Neural crest cell (in vitro differentiated cells): Measurements from ENCODE around the gene RAB6B. TPM values are rescaled to one million over a fixed set of nuclear protein-coding genes. Genes with fewer than 3 reads are reported as not detected.

ENCODE experiments used
- DNase-seq: peaks from one replicate; pipeline ENCODE4 v3.0.0; 2021; ENCODE audit warnings: low read depth, mixed read lengths, low spot score
- H3K27ac Mint-ChIP-seq: one replicate; pipeline ENCODE4 v1.8.0; 2021; ENCODE audit warnings: mild to moderate bottlenecking, mixed read lengths; ENCODE audit not compliant: unreplicated experiment
- H3K27me3 Mint-ChIP-seq: 2 replicates; pipeline ENCODE4 v1.8.0; 2021; ENCODE audit warnings: low read depth, mild to moderate bottlenecking, mixed read lengths
- H3K36me3 Mint-ChIP-seq: 2 replicates; pipeline ENCODE4 v1.8.0; 2021; ENCODE audit warnings: low read depth, mild to moderate bottlenecking, mixed read lengths
- H3K4me1 Mint-ChIP-seq: 2 replicates; pipeline ENCODE4 v1.8.0; 2021; ENCODE audit warnings: mixed read lengths
- H3K4me3 Mint-ChIP-seq: one replicate; pipeline ENCODE4 v1.8.0; 2021; ENCODE audit warnings: mild to moderate bottlenecking, mixed read lengths
- H3K9me3 Mint-ChIP-seq: 2 replicates; pipeline ENCODE4 v1.8.0; 2021; ENCODE audit warnings: mixed read lengths
- total RNA-seq: library from RNA; stranded (reverse); gene quantifications from 2 replicates; pipeline ENCODE4 v1.2.1, GENCODE V29; 2021
- TF ChIP-seq, protein P1 (sequence below): fragments of 200-600 bp; sonication (generic); conservative IDR thresholded peaks from 2 replicates; pipeline ENCODE4 v1.5.0; 2021; ENCODE audit warnings: antibody characterized with exemption, mild to moderate bottlenecking

RAB6B gene
- total RNA-seq, 1 donor from 2014 or later: 15.5 TPM

DNA sequence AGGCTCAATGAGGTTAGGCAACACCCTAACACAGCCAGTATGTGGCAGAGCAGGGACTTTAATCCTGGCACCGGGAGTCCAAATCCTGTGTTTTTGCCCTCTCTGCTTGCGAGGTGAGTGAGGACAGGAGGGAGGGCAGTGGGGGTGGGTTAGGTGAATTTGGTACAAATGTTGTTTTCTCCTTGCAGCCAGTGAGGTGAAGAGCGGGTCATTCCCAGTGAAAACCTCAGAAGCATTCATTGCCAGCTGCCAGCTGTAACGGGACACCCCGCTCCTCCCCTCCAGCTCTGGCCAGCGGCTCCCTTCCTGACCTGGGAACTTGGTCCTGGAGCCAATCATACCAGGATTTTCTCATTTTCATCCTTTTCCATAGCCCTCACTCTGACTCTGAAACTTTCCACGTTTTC lies 45.7 kb upstream of the RAB6B start:
- Mint-ChIP-seq H3K27me3 (peaks cover 1% of the 10 kb centered on the region), H3K36me3 (no peaks in the 10 kb centered on the region), H3K27ac (no peak overlapping the region), H3K4me3 (no peak overlapping the region), H3K4me1 (peaks cover 7% of the 10 kb centered on the region), H3K9me3 (no peaks in the 10 kb centered on the region)
- DNase-seq: no peak
- TF ChIP-seq, protein P1, sequence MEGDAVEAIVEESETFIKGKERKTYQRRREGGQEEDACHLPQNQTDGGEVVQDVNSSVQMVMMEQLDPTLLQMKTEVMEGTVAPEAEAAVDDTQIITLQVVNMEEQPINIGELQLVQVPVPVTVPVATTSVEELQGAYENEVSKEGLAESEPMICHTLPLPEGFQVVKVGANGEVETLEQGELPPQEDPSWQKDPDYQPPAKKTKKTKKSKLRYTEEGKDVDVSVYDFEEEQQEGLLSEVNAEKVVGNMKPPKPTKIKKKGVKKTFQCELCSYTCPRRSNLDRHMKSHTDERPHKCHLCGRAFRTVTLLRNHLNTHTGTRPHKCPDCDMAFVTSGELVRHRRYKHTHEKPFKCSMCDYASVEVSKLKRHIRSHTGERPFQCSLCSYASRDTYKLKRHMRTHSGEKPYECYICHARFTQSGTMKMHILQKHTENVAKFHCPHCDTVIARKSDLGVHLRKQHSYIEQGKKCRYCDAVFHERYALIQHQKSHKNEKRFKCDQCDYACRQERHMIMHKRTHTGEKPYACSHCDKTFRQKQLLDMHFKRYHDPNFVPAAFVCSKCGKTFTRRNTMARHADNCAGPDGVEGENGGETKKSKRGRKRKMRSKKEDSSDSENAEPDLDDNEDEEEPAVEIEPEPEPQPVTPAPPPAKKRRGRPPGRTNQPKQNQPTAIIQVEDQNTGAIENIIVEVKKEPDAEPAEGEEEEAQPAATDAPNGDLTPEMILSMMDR: no peak

DNA sequence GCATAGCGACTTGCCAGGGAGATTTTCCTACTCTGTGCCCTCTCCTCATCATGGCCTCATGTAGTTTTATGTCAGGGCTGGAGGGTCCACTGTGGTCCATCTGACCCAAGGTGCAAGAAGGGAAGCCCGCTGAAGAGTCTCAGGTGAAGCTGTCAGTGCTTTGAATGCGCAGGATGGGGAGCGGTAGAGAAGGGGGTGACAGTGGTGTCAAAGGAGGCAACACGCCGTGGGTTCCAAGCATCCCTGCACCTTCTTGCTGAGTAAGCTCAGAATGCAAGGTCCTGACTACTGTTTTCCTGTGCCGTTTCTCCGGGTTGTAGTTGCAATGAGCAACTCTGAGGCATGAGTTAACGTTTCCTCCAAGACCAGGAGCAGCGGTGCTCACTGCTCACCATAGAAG lies 44.9 kb upstream of the RAB6B start:
- H3K36me3 Mint-ChIP-seq: no peaks in the 10 kb centered on the region
- no peak for DNase-seq
- H3K27me3 Mint-ChIP-seq: no peaks in the 10 kb centered on the region
- no peak overlapping the region for H3K27ac Mint-ChIP-seq
- no peaks in the 10 kb centered on the region for H3K9me3 Mint-ChIP-seq
- TF ChIP-seq, protein P1: no peak
- H3K4me1 Mint-ChIP-seq: peaks cover 7% of the 10 kb centered on the region
- no peak overlapping the region for H3K4me3 Mint-ChIP-seq

- Mint-ChIP-seq H3K36me3 (no peaks in the 10 kb centered on the region), H3K4me3 (no peak overlapping the region), H3K9me3 (no peaks in the 10 kb centered on the region), H3K27me3 (no peaks in the 10 kb centered on the region), H3K27ac (no peak overlapping the region), H3K4me1 (peaks cover 7% of the 10 kb centered on the region)
- DNase-seq: no peak
- TF ChIP-seq, protein P1: no peak
Observed at GRCh38 chr3:133939463-133939835, 43.8 kb upstream of the RAB6B start.

DNA sequence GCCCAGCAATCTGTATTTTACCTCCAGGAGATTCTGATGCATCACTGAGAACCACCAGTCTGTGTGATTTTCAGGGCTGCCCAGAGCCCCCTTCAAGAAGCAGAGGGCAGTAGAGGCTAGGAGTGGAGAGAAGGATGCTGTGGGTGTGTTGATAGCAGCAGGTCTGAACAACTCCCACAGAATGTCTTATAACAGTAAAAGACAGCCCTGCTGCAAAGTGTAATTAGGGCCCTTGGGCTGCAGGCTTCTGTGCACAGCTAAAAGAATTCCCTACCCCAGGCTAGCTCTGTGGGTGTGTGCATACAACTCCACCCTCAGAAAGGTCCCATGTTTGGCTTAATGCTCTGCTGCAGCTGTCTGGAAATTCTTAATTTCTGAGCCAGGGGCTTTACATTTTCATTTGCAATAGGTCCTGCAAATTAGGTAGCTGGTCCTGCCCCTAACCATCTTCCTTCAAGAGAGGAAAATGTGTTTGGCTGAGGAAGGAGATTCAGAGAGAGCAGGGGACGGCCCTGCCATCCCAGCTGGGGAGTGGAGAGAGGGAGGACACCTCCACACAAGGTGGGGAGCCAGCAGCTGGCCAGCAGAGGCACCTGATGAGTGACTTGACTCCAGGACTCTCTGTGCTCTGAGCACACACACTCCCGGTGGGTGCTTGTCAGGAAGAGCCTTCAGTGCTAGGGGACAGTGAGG lies 43.2 kb upstream of the RAB6B start:
- no peak for DNase-seq
- H3K4me3 Mint-ChIP-seq: no peak overlapping the region
- H3K36me3 Mint-ChIP-seq: no peaks in the 10 kb centered on the region
- H3K9me3 Mint-ChIP-seq: no peaks in the 10 kb centered on the region
- H3K27me3 Mint-ChIP-seq: no peaks in the 10 kb centered on the region
- TF ChIP-seq, protein P1: no peak
- peaks cover 7% of the 10 kb centered on the region for H3K4me1 Mint-ChIP-seq
- no peak overlapping the region for H3K27ac Mint-ChIP-seq

DNA sequence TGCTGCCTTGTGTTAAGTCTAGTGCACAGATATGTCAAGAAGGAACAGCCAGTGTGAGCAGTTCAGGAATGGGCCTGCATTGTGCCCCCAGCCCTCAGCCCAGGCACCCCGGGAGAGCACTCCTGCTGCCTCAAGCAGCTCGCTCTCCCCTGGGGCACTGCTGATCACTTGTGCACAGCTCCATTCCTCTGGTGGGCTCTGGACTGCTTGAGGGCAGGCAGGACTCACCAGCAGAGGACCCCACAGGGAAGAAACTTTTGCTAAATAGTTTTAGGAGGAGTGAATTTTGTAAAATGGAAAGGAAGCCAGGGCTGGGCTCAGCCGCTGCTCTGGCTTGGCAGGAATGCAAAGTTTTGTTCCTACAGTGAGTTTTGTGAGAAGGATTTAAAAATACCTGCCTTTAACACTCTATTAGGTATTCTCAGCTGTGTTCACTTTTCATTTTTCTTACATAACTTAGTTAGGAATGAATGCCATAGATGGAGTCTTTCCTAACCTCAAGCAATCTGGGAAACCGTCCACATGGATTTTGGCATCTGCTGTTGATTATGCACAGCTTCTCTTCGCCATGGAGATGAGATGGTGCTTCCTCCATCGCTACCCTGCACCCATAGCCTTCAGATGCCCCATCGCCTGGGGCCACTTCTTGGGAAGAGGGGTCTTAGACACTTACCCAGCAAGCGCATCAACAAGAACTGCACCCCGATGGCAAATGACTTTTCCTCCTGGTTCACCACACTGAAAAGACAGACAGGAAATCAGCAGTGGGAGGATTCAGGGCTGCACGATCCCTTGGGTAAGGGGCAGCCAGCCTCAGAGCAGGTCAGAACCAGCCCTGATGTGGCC lies 42.3 kb upstream of the RAB6B start:
- Mint-ChIP-seq H3K27me3 (no peaks in the 10 kb centered on the region), H3K9me3 (no peaks in the 10 kb centered on the region), H3K4me3 (no peak overlapping the region), H3K4me1 (peaks cover 7% of the 10 kb centered on the region), H3K36me3 (no peaks in the 10 kb centered on the region), H3K27ac (peak overlapping the region; percentile 67)
- TF ChIP-seq, protein P1: no peak
- DNase-seq: no peak
